Ishikawa (cell line): ENCODE data around the gene IL15RA.

Experiments used
- CREB1 ChIP-seq: IDR thresholded peaks from 2 replicates; pipeline ENCODE4 v1.6.1; 2012; ENCODE audit warnings: low read depth
- EP300 ChIP-seq: IDR thresholded peaks from 2 replicates; pipeline ENCODE4 v1.6.1; 2012; ENCODE audit warnings: borderline replicate concordance
- FOXM1 ChIP-seq: IDR thresholded peaks from 2 replicates; pipeline ENCODE4 v1.6.1; 2012; ENCODE audit warnings: low read depth, borderline replicate concordance
- MAX ChIP-seq: IDR thresholded peaks from 2 replicates; pipeline ENCODE4 v1.6.1; 2012
- REST ChIP-seq: IDR thresholded peaks from 2 replicates; pipeline ENCODE4 v1.6.1; 2012; ENCODE audit warnings: low read depth, mild to moderate bottlenecking
- TAF1 ChIP-seq: IDR thresholded peaks from 2 replicates; pipeline ENCODE4 v1.6.1; 2012; ENCODE audit warnings: low read depth, mild to moderate bottlenecking
- ZBTB7A ChIP-seq: IDR thresholded peaks from 2 replicates; pipeline ENCODE4 v1.6.1; 2012; ENCODE audit warnings: low read depth

- TF ChIP-seq EP300 (no peak), ZBTB7A (no peak), FOXM1 (no peak), TAF1 (no peak), CREB1 (no peak), REST (no peak), MAX (no peak)
Measured at GRCh38 chr10:6005856-6006395, 28.6 kb upstream of the IL15RA start.
